ENCODE results near the gene CDKL4.

CDKL4 gene

GRCh38 chr2:39171621-39172020 is 72.1 kb downstream of the CDKL4 start:
- TF ChIP-seq ZNF384 (IDR thresholded peaks at IDR 0.05) (no peak), PKNOX1 (IDR thresholded peaks at IDR 0.05) (no peak), FOXA1 (IDR thresholded peaks at IDR 0.05) (no peak), LEF1 (IDR thresholded peaks at IDR 0.05; ENCODE audit: borderline replicate concordance) (no peak), SP1 (IDR thresholded peaks at IDR 0.05) (no peak), FOXM1 (IDR thresholded peaks at IDR 0.05; ENCODE audit: borderline replicate concordance) (no peak), TARDBP (IDR thresholded peaks at IDR 0.05) (no peak), L3MBTL2 (conservative IDR thresholded peaks at IDR 0.05) (no peak), ELF4 (IDR thresholded peaks at IDR 0.05) (no peak), SUZ12 (IDR thresholded peaks at IDR 0.05) (no peak), NFRKB (IDR thresholded peaks at IDR 0.05) (no peak), ARNT (IDR thresholded peaks at IDR 0.05) (no peak), BHLHE40 (IDR thresholded peaks at IDR 0.05; ENCODE audit: borderline replicate concordance) (no peak), CTBP1 (IDR thresholded peaks at IDR 0.05; ENCODE audit: borderline replicate concordance) (no peak), HDGF (IDR thresholded peaks at IDR 0.05; ENCODE audit: borderline replicate concordance) (no peak), FOXK2 (IDR thresholded peaks at IDR 0.05) (no peak)
- ChIA-PET CTCF (interaction anchor here (0.6 kb wide), 1 partner anchor 760 kb away, joined by 3 read pairs; no protein-coding TSS in a partner anchor), POLR2A (interaction anchor here (1.0 kb wide), 1 partner anchor 47 kb away, joined by 3 read pairs; no protein-coding TSS in a partner anchor)
- DNase-seq (ENCODE audit: extremely low spot score) = no peak

GRCh38 chr2:39164089-39164488 is 79.7 kb downstream of the CDKL4 start:
- no peak for DNase-seq (ENCODE audit: extremely low spot score)
- no peak for TF ChIP-seq ZNF384 (IDR thresholded peaks at IDR 0.05)
- TF ChIP-seq L3MBTL2 (conservative IDR thresholded peaks at IDR 0.05) = no peak
- TF ChIP-seq FOXM1 (IDR thresholded peaks at IDR 0.05; ENCODE audit: borderline replicate concordance) = no peak
- TF ChIP-seq LEF1 (IDR thresholded peaks at IDR 0.05; ENCODE audit: borderline replicate concordance) = no peak
- TF ChIP-seq PKNOX1 (IDR thresholded peaks at IDR 0.05) = no peak
- no peak for TF ChIP-seq CTBP1 (IDR thresholded peaks at IDR 0.05; ENCODE audit: borderline replicate concordance)
- no peak for TF ChIP-seq ARNT (IDR thresholded peaks at IDR 0.05)
- no peak for TF ChIP-seq FOXA1 (IDR thresholded peaks at IDR 0.05)
- TF ChIP-seq BHLHE40 (IDR thresholded peaks at IDR 0.05; ENCODE audit: borderline replicate concordance) = no peak
- TF ChIP-seq SUZ12 (IDR thresholded peaks at IDR 0.05) = no peak
- no peak for TF ChIP-seq FOXK2 (IDR thresholded peaks at IDR 0.05)
- TF ChIP-seq NFRKB (IDR thresholded peaks at IDR 0.05) = no peak
- CTCF ChIA-PET = no interaction called here
- POLR2A ChIA-PET = interaction anchor here (0.6 kb wide), 1 partner anchor 21 kb away, joined by 3 read pairs; no protein-coding TSS in a partner anchor

GRCh38 chr2:39160982-39161381 is 82.8 kb downstream of the CDKL4 start:
- ChIA-PET POLR2A (no interaction called here), CTCF (no interaction called here)
- TF ChIP-seq NFRKB (IDR thresholded peaks at IDR 0.05) (no peak), SP1 (IDR thresholded peaks at IDR 0.05) (no peak), ELF4 (IDR thresholded peaks at IDR 0.05) (no peak), CTBP1 (IDR thresholded peaks at IDR 0.05; ENCODE audit: borderline replicate concordance) (no peak), TARDBP (IDR thresholded peaks at IDR 0.05) (no peak), ARNT (IDR thresholded peaks at IDR 0.05) (no peak)
- no peak for DNase-seq (ENCODE audit: extremely low spot score)

GRCh38 chr2:39159283-39159682 is 84.5 kb downstream of the CDKL4 start:
- ChIA-PET POLR2A (no interaction called here), CTCF (no interaction called here)
- DNase-seq (ENCODE audit: extremely low spot score) = no peak
- TF ChIP-seq FOXA1 (IDR thresholded peaks at IDR 0.05) (no peak), FOXK2 (IDR thresholded peaks at IDR 0.05) (no peak), ELF4 (IDR thresholded peaks at IDR 0.05) (no peak), BHLHE40 (IDR thresholded peaks at IDR 0.05; ENCODE audit: borderline replicate concordance) (no peak), LEF1 (IDR thresholded peaks at IDR 0.05; ENCODE audit: borderline replicate concordance) (no peak)

- POLR2A ChIA-PET = no interaction called here
- CTCF ChIA-PET = no interaction called here
- no peak for TF ChIP-seq CTBP1 (IDR thresholded peaks at IDR 0.05; ENCODE audit: borderline replicate concordance)
- no peak for TF ChIP-seq SUZ12 (IDR thresholded peaks at IDR 0.05)
- TF ChIP-seq ARNT (IDR thresholded peaks at IDR 0.05) = no peak
- TF ChIP-seq ELF4 (IDR thresholded peaks at IDR 0.05) = no peak
- no peak for TF ChIP-seq HDGF (IDR thresholded peaks at IDR 0.05; ENCODE audit: borderline replicate concordance)
- TF ChIP-seq TARDBP (IDR thresholded peaks at IDR 0.05) = no peak
- TF ChIP-seq PKNOX1 (IDR thresholded peaks at IDR 0.05) = no peak
- no peak for TF ChIP-seq L3MBTL2 (conservative IDR thresholded peaks at IDR 0.05)
- no peak for TF ChIP-seq LEF1 (IDR thresholded peaks at IDR 0.05; ENCODE audit: borderline replicate concordance)
- TF ChIP-seq FOXK2 (IDR thresholded peaks at IDR 0.05) = no peak
- TF ChIP-seq SP1 (IDR thresholded peaks at IDR 0.05) = no peak
- TF ChIP-seq ZNF384 (IDR thresholded peaks at IDR 0.05) = no peak
- no peak for TF ChIP-seq FOXM1 (IDR thresholded peaks at IDR 0.05; ENCODE audit: borderline replicate concordance)
- no peak for TF ChIP-seq BHLHE40 (IDR thresholded peaks at IDR 0.05; ENCODE audit: borderline replicate concordance)
- no peak for TF ChIP-seq FOXA1 (IDR thresholded peaks at IDR 0.05)
- no peak for TF ChIP-seq NFRKB (IDR thresholded peaks at IDR 0.05)
- DNase-seq (ENCODE audit: extremely low spot score) = no peak
Observed at GRCh38 chr2:39158351-39158750, 85.4 kb downstream of the CDKL4 start.

GRCh38 chr2:39156846-39157245 is 86.9 kb downstream of the CDKL4 start:
- DNase-seq (ENCODE audit: extremely low spot score) = no peak
- ChIA-PET CTCF (no interaction called here), POLR2A (no interaction called here)
- TF ChIP-seq CTBP1 (IDR thresholded peaks at IDR 0.05; ENCODE audit: borderline replicate concordance) = no peak
- no peak for TF ChIP-seq NFRKB (IDR thresholded peaks at IDR 0.05)
- TF ChIP-seq SUZ12 (IDR thresholded peaks at IDR 0.05) = no peak
- no peak for TF ChIP-seq LEF1 (IDR thresholded peaks at IDR 0.05; ENCODE audit: borderline replicate concordance)
- TF ChIP-seq BHLHE40 (IDR thresholded peaks at IDR 0.05; ENCODE audit: borderline replicate concordance) = no peak
- no peak for TF ChIP-seq TARDBP (IDR thresholded peaks at IDR 0.05)
- TF ChIP-seq FOXK2 (IDR thresholded peaks at IDR 0.05) = no peak
- no peak for TF ChIP-seq ELF4 (IDR thresholded peaks at IDR 0.05)
- TF ChIP-seq ARNT (IDR thresholded peaks at IDR 0.05) = no peak
- no peak for TF ChIP-seq FOXM1 (IDR thresholded peaks at IDR 0.05; ENCODE audit: borderline replicate concordance)
- TF ChIP-seq FOXA1 (IDR thresholded peaks at IDR 0.05) = no peak
- TF ChIP-seq ZNF384 (IDR thresholded peaks at IDR 0.05) = no peak
- no peak for TF ChIP-seq HDGF (IDR thresholded peaks at IDR 0.05; ENCODE audit: borderline replicate concordance)
- no peak for TF ChIP-seq L3MBTL2 (conservative IDR thresholded peaks at IDR 0.05)
- no peak for TF ChIP-seq PKNOX1 (IDR thresholded peaks at IDR 0.05)
- TF ChIP-seq SP1 (IDR thresholded peaks at IDR 0.05) = no peak
